Kidney epithelial cell (primary cell): ENCODE results near the gene FUBP3. TPM values are rescaled to one million over a fixed set of nuclear protein-coding genes. Genes with fewer than 3 reads are reported as not detected.

Experiments
- DNase-seq: peaks from one replicate; pipeline ENCODE4 v3.0.0-alpha.2; 2010; ENCODE audit warnings: low read depth
- H3K27me3 ChIP-seq: 2 replicates; pipeline ENCODE4 v1.6.0; 2011; ENCODE audit warnings: low read length; ENCODE audit not compliant: control insufficient read depth, insufficient read depth
- H3K36me3 ChIP-seq: 2 replicates; pipeline ENCODE4 v1.5.1; 2011; ENCODE audit warnings: low read length; ENCODE audit not compliant: control insufficient read depth, insufficient read depth
- H3K4me3 ChIP-seq: 2 replicates; pipeline ENCODE4 v1.5.1; 2011; ENCODE audit warnings: low read depth, mild to moderate bottlenecking, control low read depth, low read length
- CTCF ChIP-seq: IDR thresholded peaks from 2 replicates; pipeline ENCODE4 v1.5.1; 2011; ENCODE audit warnings: mild to moderate bottlenecking, moderate library complexity, low read length, control low read depth, inconsistent platforms; ENCODE audit not compliant: insufficient read depth, poor library complexity, severe bottlenecking
- total RNA-seq: library from RNA; depleted of rRNA; stranded (reverse); fragments of >200 nt; gene quantifications from 2 replicates; pipeline ENCODE4 v1.2.3, GENCODE V29; 2015

Gene FUBP3
- total RNA-seq, 1 donor from 2014 or later: 49.5 TPM

- no peak overlapping the region for H3K4me3 ChIP-seq
- TF ChIP-seq CTCF: no peak
- no peaks in the 10 kb centered on the region for H3K27me3 ChIP-seq
- H3K36me3 ChIP-seq: no peaks in the 10 kb centered on the region
- DNase-seq: no peak
Observed at GRCh38 chr9:130589754-130590153, 10.4 kb downstream of the FUBP3 start.

DNA sequence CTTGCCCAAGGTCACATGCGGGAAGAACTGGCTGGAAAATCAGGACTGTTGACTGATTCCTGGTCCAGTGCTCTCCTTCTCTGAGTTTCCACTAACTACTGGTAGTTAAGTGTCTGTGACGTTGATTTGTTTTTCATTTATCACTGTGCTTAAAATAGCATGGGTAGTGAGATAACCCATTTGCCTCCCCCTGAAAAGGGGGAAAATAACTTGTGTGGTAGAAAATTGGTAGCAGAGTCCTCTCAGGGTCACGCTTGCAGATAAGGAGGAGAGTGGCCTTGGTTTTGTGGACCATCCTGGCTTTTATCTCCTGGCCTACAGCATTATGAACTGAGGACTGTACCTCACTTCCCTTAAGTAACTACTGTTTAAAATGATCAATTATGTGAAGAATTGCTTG is 10.9 kb downstream of the FUBP3 start:
- no peak for TF ChIP-seq CTCF
- DNase-seq: no peak
- Histone ChIP-seq H3K36me3 (no peaks in the 10 kb centered on the region), H3K4me3 (no peak overlapping the region), H3K27me3 (no peaks in the 10 kb centered on the region)

GRCh38 chr9:130593020-130593419 is 13.6 kb downstream of the FUBP3 start:
- DNase-seq: no peak
- no peaks in the 10 kb centered on the region for H3K36me3 ChIP-seq
- H3K27me3 ChIP-seq: no peaks in the 10 kb centered on the region
- no peak for TF ChIP-seq CTCF
- no peak overlapping the region for H3K4me3 ChIP-seq

DNA sequence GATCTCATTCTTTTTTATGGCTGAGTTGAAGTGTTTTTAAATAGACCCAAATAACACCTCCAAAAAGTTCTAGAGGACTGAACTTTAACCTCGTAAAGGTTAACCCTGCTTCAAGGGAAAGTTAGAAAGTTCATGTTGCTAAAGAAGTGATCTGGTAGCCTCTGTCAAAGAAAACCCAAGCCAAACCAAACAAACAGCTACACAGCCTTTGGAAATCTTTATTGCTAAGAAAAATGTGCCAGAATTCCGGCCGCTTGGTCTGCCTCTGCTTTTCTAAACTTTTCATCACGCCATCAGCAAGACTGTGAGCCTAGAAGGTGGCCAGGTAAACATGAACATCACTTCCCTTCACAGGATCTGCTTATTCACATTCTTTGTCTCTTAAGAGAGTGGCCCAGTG is 17.9 kb downstream of the FUBP3 start:
- TF ChIP-seq CTCF: no peak
- Histone ChIP-seq H3K4me3 (no peak overlapping the region), H3K27me3 (no peaks in the 10 kb centered on the region), H3K36me3 (no peaks in the 10 kb centered on the region)
- no peak for DNase-seq

DNA sequence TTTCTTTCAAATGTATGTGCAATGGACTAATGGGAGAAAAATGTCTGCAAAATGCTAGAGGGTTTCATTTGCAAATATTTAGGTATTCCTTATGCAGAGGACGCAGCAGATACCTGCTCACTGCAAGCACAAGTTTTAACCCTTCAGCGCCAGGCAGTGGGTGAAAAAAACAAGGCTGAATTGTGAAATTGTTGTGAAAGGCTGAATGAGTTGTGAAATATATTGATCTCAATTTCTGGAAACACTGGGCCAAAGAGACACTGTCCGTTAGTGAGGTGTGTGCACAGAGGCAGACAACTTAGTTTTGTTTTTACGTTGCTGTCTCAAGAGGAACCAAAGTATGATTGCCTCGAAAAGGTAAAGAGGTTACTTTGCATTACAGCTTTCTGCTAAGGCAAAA is 18.8 kb downstream of the FUBP3 start:
- no peak overlapping the region for H3K4me3 ChIP-seq
- H3K27me3 ChIP-seq: no peaks in the 10 kb centered on the region
- no peak for TF ChIP-seq CTCF
- DNase-seq: no peak
- no peaks in the 10 kb centered on the region for H3K36me3 ChIP-seq

- no peak overlapping the region for H3K4me3 ChIP-seq
- DNase-seq: no peak
- no peak for TF ChIP-seq CTCF
- H3K27me3 ChIP-seq: no peaks in the 10 kb centered on the region
- peaks cover 2% of the 10 kb centered on the region for H3K36me3 ChIP-seq
Observed at GRCh38 chr9:130599625-130600024, 20.2 kb downstream of the FUBP3 start.
